IPS DF 6.9 (cell line): ENCODE data around the gene SGIP1.

ENCODE experiments used
- DNase-seq: peaks from one replicate; pipeline ENCODE4 v3.0.0-alpha.2; 2013; ENCODE audit warnings: low read depth, low spot score
- H3K27ac ChIP-seq: one replicate; pipeline ENCODE4 v1.5.1; 2013; ENCODE audit warnings: low read length, control low read depth
- H3K27me3 ChIP-seq: 2 replicates; pipeline ENCODE4 v1.6.1; 2013; ENCODE audit warnings: mild to moderate bottlenecking, low read length; ENCODE audit not compliant: control insufficient read depth, insufficient read depth
- H3K36me3 ChIP-seq: 2 replicates; pipeline ENCODE4 v1.6.1; 2013; ENCODE audit warnings: low read length; ENCODE audit not compliant: control insufficient read depth, insufficient read depth
- H3K4me1 ChIP-seq: 2 replicates; pipeline ENCODE4 v1.6.1; 2013; ENCODE audit warnings: low read length; ENCODE audit not compliant: control insufficient read depth, insufficient read depth
- H3K4me3 ChIP-seq: 2 replicates; pipeline ENCODE4 v1.5.1; 2013; ENCODE audit warnings: mild to moderate bottlenecking, low read length
- H3K9me3 ChIP-seq: 2 replicates; pipeline ENCODE4 v1.6.1; 2013; ENCODE audit warnings: low read length, inconsistent platforms; ENCODE audit not compliant: control insufficient read depth, insufficient read depth
- WGBS: extraction: QIAGEN DNeasy Blood & Tissue Kit; methylation state at CpG from one replicate; pipeline ENCODE4 v1.1.7; 2013; ENCODE audit warnings: mixed read lengths, missing lambda C conversion rate; ENCODE audit not compliant: insufficient read length, insufficient coverage; 5-methylcytosine and 5-hydroxymethylcytosine counted together

Gene SGIP1

GRCh38 chr1:66533804-66534740, at the start of gene SGIP1:
SGIP1 (plus strand) TSS chr1:66534153; CDS start chr1:66534359, 206 bp downstream.
- H3K9me3 ChIP-seq, result no peaks in the 10 kb centered on the region
- no CpG with 5 or more reads among the region's 25 CpGs for WGBS

GRCh38 chr1:66489151-66489550, 44.8 kb upstream of the SGIP1 start:
- no CpG with 5 or more reads among the region's 2 CpGs for WGBS
- no peaks in the 10 kb centered on the region for H3K27me3 ChIP-seq
- H3K27ac ChIP-seq, result no peak overlapping the region
- no peaks in the 10 kb centered on the region for H3K9me3 ChIP-seq
- no peaks in the 10 kb centered on the region for H3K4me1 ChIP-seq
- DNase-seq, result no peak
- H3K36me3 ChIP-seq, result no peaks in the 10 kb centered on the region
- no peak overlapping the region for H3K4me3 ChIP-seq

More at GRCh38 chr1:66533804-66534740, at the start of gene SGIP1:
- peak within 1 kb of the TSS; percentile 35; the same call in 1 of the 2 replicates for H3K4me3 ChIP-seq
- H3K4me1 ChIP-seq, result no peaks in the 10 kb centered on the region; the same call in 1 of the 2 replicates
- H3K27me3 ChIP-seq, result no peaks in the 10 kb centered on the region; the same call in 1 of the 2 replicates
- no peak within 1 kb of the TSS for H3K27ac ChIP-seq
- DNase-seq, result no peak
- H3K36me3 ChIP-seq, result no peaks in the 10 kb centered on the region

- Histone ChIP-seq H3K9me3 (no peaks in the 10 kb centered on the region), H3K4me1 (no peaks in the 10 kb centered on the region), H3K27ac (no peak overlapping the region), H3K36me3 (no peaks in the 10 kb centered on the region), H3K27me3 (no peaks in the 10 kb centered on the region), H3K4me3 (no peak overlapping the region)
- no CpG with 5 or more reads among the region's 2 CpGs for WGBS
- no peak for DNase-seq
Observed at GRCh38 chr1:66489972-66490601, 43.9 kb upstream of the SGIP1 start.

- no CpG with 5 or more reads among the region's 2 CpGs for WGBS
- Histone ChIP-seq H3K9me3 (no peaks in the 10 kb centered on the region), H3K4me3 (no peak overlapping the region), H3K36me3 (no peaks in the 10 kb centered on the region), H3K27ac (no peak overlapping the region), H3K27me3 (no peaks in the 10 kb centered on the region), H3K4me1 (no peaks in the 10 kb centered on the region)
- DNase-seq, result no peak
Observed at GRCh38 chr1:66490816-66491215, 43.1 kb upstream of the SGIP1 start.

- Histone ChIP-seq H3K27me3 (no peaks in the 10 kb centered on the region), H3K9me3 (no peaks in the 10 kb centered on the region), H3K27ac (no peak overlapping the region), H3K4me3 (no peak overlapping the region), H3K36me3 (no peaks in the 10 kb centered on the region), H3K4me1 (no peaks in the 10 kb centered on the region)
- DNase-seq, result no peak
- WGBS, result no CpG with 5 or more reads among the region's 1 CpG
Observed at GRCh38 chr1:66492424-66492823, 41.5 kb upstream of the SGIP1 start.

- Histone ChIP-seq H3K4me3 (no peak overlapping the region), H3K27me3 (no peaks in the 10 kb centered on the region), H3K4me1 (no peaks in the 10 kb centered on the region), H3K9me3 (no peaks in the 10 kb centered on the region), H3K36me3 (no peaks in the 10 kb centered on the region), H3K27ac (no peak overlapping the region)
- no CpG with 5 or more reads among the region's 2 CpGs for WGBS
- no peak for DNase-seq
Observed at GRCh38 chr1:66493731-66494130, 40.2 kb upstream of the SGIP1 start.

GRCh38 chr1:66494482-66494881, 39.5 kb upstream of the SGIP1 start:
- Histone ChIP-seq H3K27me3 (no peaks in the 10 kb centered on the region), H3K9me3 (no peaks in the 10 kb centered on the region), H3K27ac (no peak overlapping the region), H3K4me1 (no peaks in the 10 kb centered on the region), H3K4me3 (no peak overlapping the region), H3K36me3 (no peaks in the 10 kb centered on the region)
- no CpG with 5 or more reads among the region's 1 CpG for WGBS
- DNase-seq, result no peak

GRCh38 chr1:66495495-66495894, 38.5 kb upstream of the SGIP1 start:
- H3K4me1 ChIP-seq, result no peaks in the 10 kb centered on the region
- WGBS, result no CpG with 5 or more reads among the region's 1 CpG

GRCh38 chr1:66497910-66498309, 36.0 kb upstream of the SGIP1 start:
- Histone ChIP-seq H3K4me1 (no peaks in the 10 kb centered on the region), H3K9me3 (no peaks in the 10 kb centered on the region), H3K4me3 (no peak overlapping the region), H3K36me3 (no peaks in the 10 kb centered on the region), H3K27me3 (no peaks in the 10 kb centered on the region), H3K27ac (no peak overlapping the region)
- no CpG with 5 or more reads among the region's 3 CpGs for WGBS
- DNase-seq, result no peak

More at GRCh38 chr1:66495495-66495894, 38.5 kb upstream of the SGIP1 start:
- Histone ChIP-seq H3K36me3 (no peaks in the 10 kb centered on the region), H3K27me3 (no peaks in the 10 kb centered on the region), H3K27ac (no peak overlapping the region), H3K4me3 (no peak overlapping the region), H3K9me3 (no peaks in the 10 kb centered on the region)
- no peak for DNase-seq

GRCh38 chr1:66500301-66500700, 33.7 kb upstream of the SGIP1 start:
- WGBS, result no CpG with 5 or more reads among the region's 1 CpG
- DNase-seq, result no peak
- Histone ChIP-seq H3K4me3 (no peak overlapping the region), H3K27me3 (no peaks in the 10 kb centered on the region), H3K4me1 (no peaks in the 10 kb centered on the region), H3K36me3 (no peaks in the 10 kb centered on the region), H3K9me3 (no peaks in the 10 kb centered on the region), H3K27ac (no peak overlapping the region)
